Hematopoietic multipotent progenitor cell treated with erythropoietin and hydrocortisone succinate and interleukin-3 and kit ligand, for 15 days (in vitro differentiated cells): Measurements from ENCODE around the gene PNMA8B.
"Not testable (repeated sequence)": the region's sequence is repeated elsewhere in the genome, so short reads cannot be mapped to it uniquely, and the experiment has no call there.

Source experiments
- DNase-seq: peaks from one replicate; pipeline ENCODE4 v3.0.0-alpha.2; 2015; ENCODE audit warnings: low spot score

The PNMA8B gene

GRCh38 chr19:46514589-46515289 lies 19.1 kb upstream of the PNMA8B start:
- no peak for DNase-seq

- DNase-seq = peak; percentile 71
Observed at GRCh38 chr19:46513461-46514236, 18.0 kb upstream of the PNMA8B start.

DNA sequence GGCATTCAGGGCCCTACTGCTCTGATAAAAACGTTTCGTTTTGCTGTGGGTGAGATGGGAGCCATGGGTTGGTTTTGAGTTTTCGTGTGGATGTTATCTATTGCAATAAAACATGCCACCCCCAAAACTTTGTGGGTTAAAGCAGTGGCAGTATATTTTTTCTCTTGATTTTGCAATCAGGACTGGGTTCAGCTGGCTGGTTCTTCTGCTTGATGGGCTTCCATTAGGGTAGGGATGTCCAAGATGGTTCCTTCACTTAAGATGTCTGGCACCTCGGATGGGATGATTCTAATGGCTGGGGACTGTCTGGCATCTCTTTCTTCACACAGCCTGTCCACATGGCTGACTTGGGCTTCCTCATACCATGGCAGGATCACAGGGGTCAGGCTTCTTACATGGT lies 15.6 kb upstream of the PNMA8B start:
- DNase-seq = no peak

GRCh38 chr19:46508206-46508605 lies 12.5 kb upstream of the PNMA8B start:
- no peak for DNase-seq

- DNase-seq = no peak
Observed at GRCh38 chr19:46503848-46504453, 8.3 kb upstream of the PNMA8B start.

DNA sequence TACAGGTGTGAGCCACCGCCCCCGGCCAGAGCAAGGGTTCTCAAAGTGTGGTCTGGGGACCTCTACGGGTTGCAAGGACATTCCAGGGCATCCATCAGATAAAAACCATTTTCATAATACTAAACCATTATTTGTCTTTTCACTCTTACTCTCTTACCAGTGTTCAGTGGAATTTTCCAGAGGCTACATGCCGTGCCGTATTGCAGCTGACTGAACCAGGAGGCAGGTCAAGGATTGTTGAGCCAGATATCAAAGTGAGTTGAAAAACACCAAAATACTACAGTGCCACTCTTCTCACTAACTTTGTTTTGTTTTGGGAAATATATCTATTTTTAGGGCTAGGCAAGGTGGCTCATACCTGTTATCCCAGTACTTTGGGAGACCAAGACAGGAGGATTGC lies 7.2 kb upstream of the PNMA8B start:
- DNase-seq = no peak

GRCh38 chr19:46499692-46500091 lies 4.0 kb upstream of the PNMA8B start:
- no peak for DNase-seq

GRCh38 chr19:46497773-46498172 lies 2.1 kb upstream of the PNMA8B start:
- DNase-seq = no peak

DNA sequence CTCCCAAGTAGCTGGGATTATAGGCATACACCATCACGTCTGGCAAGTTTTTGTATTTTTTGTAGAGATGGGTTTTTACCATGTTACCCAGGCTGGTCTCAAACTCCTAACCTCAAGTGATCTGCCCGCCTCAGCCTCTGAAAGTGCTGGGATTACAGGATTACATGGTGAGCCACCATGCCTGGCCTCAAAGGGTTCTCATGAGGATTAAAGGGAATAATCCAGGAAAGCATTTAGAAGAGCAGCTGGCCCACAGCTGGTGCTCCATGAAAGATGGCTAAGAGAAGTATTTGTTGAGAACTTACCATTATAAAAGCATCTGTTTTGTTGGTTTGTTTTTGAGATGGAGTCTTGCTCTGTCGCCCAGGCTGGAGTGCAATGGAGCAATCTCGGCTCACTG lies 1.2 kb upstream of the PNMA8B start:
- DNase-seq = not testable (repeated sequence)

DNA sequence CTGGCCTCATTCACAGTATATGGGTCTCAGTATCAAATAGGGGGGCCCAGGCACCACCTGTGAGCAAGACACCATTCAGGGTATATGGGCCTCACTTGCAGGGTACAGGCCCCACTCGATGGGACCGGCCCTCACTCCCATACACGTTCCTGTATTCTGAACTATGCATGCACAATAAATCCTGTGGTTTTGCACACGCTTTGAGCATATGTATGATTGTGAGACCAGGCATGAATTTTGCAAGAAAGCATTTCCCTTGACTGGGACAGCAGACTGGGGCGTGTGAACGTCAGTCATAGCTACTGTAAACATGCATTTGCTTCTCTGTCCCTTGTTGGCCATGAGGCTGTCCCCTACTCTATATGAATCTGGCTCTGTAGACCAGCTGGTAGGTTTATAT lies 637 bp upstream of the PNMA8B start:
- DNase-seq = no peak

DNA sequence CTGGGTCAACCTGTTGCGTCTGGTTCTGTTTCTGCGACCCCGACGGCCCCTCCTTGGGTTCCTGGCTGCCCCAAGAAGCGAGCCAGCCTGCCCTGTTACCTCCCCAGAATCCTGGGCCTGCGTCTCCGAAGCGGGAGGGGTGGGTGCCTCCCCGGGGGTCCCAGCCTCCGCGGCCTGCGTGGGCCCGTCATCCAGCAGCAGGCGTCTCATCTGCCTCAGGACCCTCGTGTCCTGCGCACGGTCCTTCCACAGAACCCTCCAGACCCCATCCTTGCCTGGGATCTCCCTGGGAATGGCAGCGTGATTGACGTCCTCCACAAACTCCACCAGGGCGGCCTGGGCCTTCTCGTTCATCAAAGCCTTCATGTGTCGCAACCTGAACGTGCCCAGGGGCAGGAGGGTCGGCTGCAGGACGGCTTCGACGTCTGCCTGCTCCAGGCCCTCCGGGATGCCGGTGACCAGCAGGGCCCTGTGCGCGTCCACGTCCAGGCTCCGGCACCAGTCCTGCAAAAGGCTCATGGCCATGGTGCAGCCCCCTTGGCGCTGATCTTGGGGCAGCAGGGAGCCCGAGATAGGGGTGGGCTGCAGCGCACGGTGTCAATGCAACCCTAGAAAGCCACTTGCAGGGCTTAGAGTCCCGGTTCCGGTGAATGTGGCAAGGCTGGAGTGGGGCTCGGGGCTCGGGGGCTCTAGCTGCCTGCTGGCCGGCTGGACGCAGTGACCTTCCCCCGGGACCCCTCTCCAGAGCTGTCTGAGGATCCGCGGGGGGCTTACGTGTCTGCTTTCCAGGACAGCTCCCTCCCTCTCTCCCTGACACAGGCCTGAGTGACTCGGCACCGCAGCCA lies 504 bp downstream of the PNMA8B start:
- DNase-seq = no peak

GRCh38 chr19:46494146-46494940 lies 1.3 kb downstream of the PNMA8B start:
- DNase-seq = no peak

DNA sequence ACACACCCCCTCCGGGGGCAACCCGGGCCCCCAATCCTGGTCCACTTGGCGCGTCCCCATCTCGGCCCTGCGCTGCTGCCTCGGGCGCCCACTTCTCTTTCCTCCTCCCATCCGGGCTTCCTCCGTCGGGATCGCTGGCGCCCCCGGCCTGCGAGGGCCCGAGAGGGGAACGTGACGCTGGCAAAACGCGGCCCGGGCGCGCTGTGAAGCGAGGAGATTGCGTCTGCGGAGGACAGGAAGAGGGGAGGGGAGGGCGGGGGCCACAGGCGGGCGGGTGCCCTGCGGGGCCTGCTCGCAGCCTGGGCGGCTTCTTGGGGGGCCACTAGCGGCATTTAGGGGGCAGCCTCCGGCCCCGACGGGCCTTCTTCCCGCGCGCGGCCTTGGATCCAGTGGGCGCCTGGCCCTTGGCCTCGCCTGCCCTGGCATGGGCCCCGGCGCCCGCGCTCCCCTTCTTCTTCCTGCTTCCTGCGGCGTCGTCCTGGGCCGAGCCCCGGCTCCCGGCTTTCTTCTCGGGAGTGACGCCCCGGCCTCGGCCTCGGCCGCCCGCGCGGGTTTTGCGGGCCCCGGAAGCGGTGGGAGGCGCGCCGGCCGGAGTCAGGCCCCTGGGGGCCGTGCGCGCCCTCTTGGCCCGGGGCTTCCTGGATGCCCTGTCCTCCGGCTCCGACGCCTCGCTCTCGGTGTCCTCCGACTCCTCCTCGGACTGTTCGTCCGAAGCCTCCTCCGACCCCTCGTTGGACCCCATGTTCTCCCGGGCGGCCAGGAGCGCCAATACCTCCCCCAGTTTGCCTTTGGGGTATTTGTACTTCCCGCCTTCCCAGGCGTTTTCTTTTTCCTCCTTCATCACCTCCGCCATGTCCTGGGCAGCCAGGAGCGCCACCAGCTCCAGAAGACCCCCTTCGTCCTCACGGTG lies 2.2 kb downstream of the PNMA8B start:
- no peak for DNase-seq

DNA sequence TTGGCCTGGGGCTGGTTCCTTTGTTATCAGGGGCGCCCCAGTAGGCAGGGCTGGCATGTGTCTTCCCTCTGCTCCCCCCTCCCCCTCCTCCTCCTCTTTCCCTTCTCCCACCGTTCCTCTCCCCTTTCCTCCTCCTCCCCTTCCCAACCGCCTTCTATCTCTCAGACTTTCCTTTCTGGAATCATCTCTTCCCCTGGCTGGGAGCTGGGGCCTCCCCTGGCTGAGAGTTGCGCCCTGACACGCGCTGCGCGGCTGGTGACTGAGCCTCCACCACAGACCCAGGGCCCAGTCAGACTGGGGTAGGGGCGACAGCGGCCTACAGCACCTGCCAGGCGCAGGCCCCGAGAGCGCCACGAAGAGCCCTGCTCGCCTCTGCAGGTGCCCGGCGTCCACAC lies 2.8 kb downstream of the PNMA8B start:
- no peak for DNase-seq

GRCh38 chr19:46491975-46492682 lies 3.5 kb downstream of the PNMA8B start:
- DNase-seq = no peak

- DNase-seq = no peak
Observed at GRCh38 chr19:46490774-46491173, 4.9 kb downstream of the PNMA8B start.

GRCh38 chr19:46489445-46490272 lies 6.0 kb downstream of the PNMA8B start:
- DNase-seq = no peak

DNA sequence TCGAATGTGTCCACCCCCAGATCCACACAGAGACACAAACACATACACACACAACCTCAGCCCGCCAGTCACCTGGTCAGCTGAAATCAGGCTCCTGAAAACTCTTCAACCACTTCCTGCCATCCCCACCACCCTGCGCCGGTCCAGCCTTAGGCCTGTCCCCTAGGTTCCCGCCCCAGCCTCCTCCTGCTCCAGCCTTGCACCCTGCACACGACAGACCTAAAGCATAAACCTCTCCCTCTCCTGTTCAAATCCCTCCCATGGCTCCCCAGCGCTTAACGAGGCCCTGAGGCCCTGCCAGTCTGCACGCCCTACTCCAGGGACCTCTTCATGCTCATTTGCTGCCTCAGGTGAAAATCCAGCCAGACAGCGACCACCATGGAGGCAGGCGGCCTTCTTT lies 7.1 kb downstream of the PNMA8B start:
- DNase-seq = no peak
